B cell (primary cell): ENCODE data around the gene ERI2.

Experiments used
- CTCF ChIP-seq: fragments of 200-600 bp; IDR thresholded peaks from one replicate; pipeline ENCODE4 v1.8.0; 2022; ENCODE audit warnings: antibody characterized with exemption, mild to moderate bottlenecking
- EZH2 ChIP-seq: IDR thresholded peaks from 2 replicates; pipeline ENCODE4 v1.6.1; 2012; ENCODE audit warnings: borderline replicate concordance, low read depth, mild to moderate bottlenecking, moderate library complexity, low read length; ENCODE audit not compliant: insufficient read depth, poor library complexity, severe bottlenecking

DNA sequence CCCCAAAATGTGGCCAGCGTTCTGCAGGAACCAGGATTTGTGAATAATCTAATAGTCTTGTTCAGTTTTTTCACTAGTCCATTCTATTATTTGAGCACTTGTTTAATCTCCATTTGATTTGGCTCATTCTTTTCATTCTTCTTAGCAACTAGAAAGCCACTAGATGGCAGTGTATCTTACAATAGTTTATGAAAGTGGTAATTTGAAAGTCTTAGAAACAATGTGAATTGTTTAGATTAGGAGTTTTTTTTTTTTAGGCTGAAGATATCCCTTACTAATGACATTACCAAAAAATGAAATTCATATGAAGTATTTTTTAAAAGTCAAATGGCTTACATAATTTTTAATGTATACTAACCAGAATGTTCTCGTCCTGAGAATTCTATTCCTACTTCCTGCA, 6.7 kb downstream of the ERI2 start:
- TF ChIP-seq CTCF: no peak
- no peak for TF ChIP-seq EZH2
